GM06990 (cell line): ENCODE data around the gene MTHFD1L.

Experiments
- DNase-seq: peaks from one replicate; pipeline ENCODE4 v3.0.0-alpha.2; 2011; ENCODE audit not compliant: insufficient read length; ENCODE audit errors: extremely low read depth
- H3K27me3 ChIP-seq: replicated peaks from 2 replicates; pipeline ENCODE4 v1.6.0; 2011; ENCODE audit warnings: low read length; ENCODE audit not compliant: control insufficient read depth, insufficient read depth
- H3K36me3 ChIP-seq: 2 replicates; pipeline ENCODE4 v1.5.1; 2011; ENCODE audit warnings: low read length; ENCODE audit not compliant: control insufficient read depth, insufficient read depth
- H3K4me3 ChIP-seq: replicated peaks from 2 replicates; pipeline ENCODE4 v1.5.1; 2011; ENCODE audit warnings: low read depth, mild to moderate bottlenecking, control low read depth, low read length
- CTCF ChIP-seq: IDR thresholded peaks from 2 replicates; pipeline ENCODE4 v1.5.1; 2011; ENCODE audit warnings: low read length, control low read depth, mild to moderate bottlenecking, inconsistent platforms; ENCODE audit not compliant: insufficient read depth, poor library complexity, severe bottlenecking

MTHFD1L gene

GRCh38 chr6:150925976-150926375 lies 60.5 kb downstream of the MTHFD1L start:
- no peak overlapping the region for H3K4me3 ChIP-seq
- no peak for TF ChIP-seq CTCF
- no peak for DNase-seq
- no peaks in the 10 kb centered on the region for H3K27me3 ChIP-seq
- H3K36me3 ChIP-seq, result peaks cover 3% of the 10 kb centered on the region

- peak; percentile 49 for TF ChIP-seq CTCF
- no peak for DNase-seq
These were observed 63.4 kb downstream of the MTHFD1L start for GRCh38 chr6:150928882-150929281.

GRCh38 chr6:150929416-150929815 lies 63.9 kb downstream of the MTHFD1L start:
- no peak overlapping the region for H3K4me3 ChIP-seq
- TF ChIP-seq CTCF, result no peak
- H3K27me3 ChIP-seq, result no peaks in the 10 kb centered on the region
- no peaks in the 10 kb centered on the region; the same call in 1 of the 2 replicates for H3K36me3 ChIP-seq
- DNase-seq, result no peak

More at GRCh38 chr6:150928882-150929281, 63.4 kb downstream of the MTHFD1L start:
- H3K4me3 ChIP-seq, result no peak overlapping the region
- no peaks in the 10 kb centered on the region; the same call in 1 of the 2 replicates for H3K36me3 ChIP-seq
- H3K27me3 ChIP-seq, result no peaks in the 10 kb centered on the region

GRCh38 chr6:150930841-150931240 lies 65.3 kb downstream of the MTHFD1L start:
- no peak for TF ChIP-seq CTCF
- H3K4me3 ChIP-seq, result no peak overlapping the region
- no peak for DNase-seq
- no peaks in the 10 kb centered on the region; the same call in 1 of the 2 replicates for H3K36me3 ChIP-seq
- no peaks in the 10 kb centered on the region for H3K27me3 ChIP-seq

- H3K27me3 ChIP-seq, result no peaks in the 10 kb centered on the region
- H3K36me3 ChIP-seq, result no peaks in the 10 kb centered on the region; the same call in 1 of the 2 replicates
- no peak for TF ChIP-seq CTCF
- H3K4me3 ChIP-seq, result no peak overlapping the region
- DNase-seq, result no peak
These were observed 65.9 kb downstream of the MTHFD1L start for GRCh38 chr6:150931405-150931804.

GRCh38 chr6:150932996-150933395 lies 67.5 kb downstream of the MTHFD1L start:
- no peak for TF ChIP-seq CTCF
- H3K36me3 ChIP-seq, result no peaks in the 10 kb centered on the region; the same call in 1 of the 2 replicates
- H3K4me3 ChIP-seq, result no peak overlapping the region
- H3K27me3 ChIP-seq, result no peaks in the 10 kb centered on the region
- no peak for DNase-seq
